ENCODE data around the gene PCBP4. TPM values are rescaled to one million over a fixed set of nuclear protein-coding genes. Genes with fewer than 3 reads are reported as not detected.
A peak's percentile ranks its signal among the peaks of the same experiment; 100 is the strongest.

PCBP4 gene
- total RNA-seq, 1 experiment from 2014 or later: 28.7 TPM

DNA sequence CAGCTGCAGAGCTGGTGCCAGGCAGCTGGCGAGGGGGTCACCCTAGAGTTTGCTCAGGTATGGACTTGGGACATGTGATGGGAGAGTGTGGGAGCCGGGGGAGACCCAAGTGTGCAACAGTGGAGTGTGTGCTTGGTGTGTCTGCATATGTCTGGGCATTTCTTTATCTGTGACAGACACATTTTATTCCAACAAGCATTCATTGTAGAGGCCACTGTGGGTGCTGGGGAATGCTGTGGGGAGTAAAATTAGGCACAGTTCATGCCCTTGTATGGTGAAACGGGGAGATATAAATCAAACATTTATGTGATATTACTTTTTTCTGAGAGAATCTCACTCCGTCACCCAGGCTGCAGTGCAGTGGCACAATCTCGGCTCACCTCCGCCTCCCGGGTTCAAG lies 20.3 kb upstream of the PCBP4 start (continued):
- no peak for TF ChIP-seq GABPB1 (CRISPR knock-in tag; IDR thresholded peaks at IDR 0.05)
- TF ChIP-seq, protein P1, sequence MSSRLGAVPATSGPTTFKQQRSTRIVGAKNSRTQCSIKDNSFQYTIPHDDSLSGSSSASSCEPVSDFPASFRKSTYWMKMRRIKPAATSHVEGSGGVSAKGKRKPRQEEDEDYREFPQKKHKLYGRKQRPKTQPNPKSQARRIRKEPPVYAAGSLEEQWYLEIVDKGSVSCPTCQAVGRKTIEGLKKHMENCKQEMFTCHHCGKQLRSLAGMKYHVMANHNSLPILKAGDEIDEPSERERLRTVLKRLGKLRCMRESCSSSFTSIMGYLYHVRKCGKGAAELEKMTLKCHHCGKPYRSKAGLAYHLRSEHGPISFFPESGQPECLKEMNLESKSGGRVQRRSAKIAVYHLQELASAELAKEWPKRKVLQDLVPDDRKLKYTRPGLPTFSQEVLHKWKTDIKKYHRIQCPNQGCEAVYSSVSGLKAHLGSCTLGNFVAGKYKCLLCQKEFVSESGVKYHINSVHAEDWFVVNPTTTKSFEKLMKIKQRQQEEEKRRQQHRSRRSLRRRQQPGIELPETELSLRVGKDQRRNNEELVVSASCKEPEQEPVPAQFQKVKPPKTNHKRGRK (CRISPR knock-in tag; IDR thresholded peaks at IDR 0.05; ENCODE audit: borderline replicate concordance): no peak

DNA sequence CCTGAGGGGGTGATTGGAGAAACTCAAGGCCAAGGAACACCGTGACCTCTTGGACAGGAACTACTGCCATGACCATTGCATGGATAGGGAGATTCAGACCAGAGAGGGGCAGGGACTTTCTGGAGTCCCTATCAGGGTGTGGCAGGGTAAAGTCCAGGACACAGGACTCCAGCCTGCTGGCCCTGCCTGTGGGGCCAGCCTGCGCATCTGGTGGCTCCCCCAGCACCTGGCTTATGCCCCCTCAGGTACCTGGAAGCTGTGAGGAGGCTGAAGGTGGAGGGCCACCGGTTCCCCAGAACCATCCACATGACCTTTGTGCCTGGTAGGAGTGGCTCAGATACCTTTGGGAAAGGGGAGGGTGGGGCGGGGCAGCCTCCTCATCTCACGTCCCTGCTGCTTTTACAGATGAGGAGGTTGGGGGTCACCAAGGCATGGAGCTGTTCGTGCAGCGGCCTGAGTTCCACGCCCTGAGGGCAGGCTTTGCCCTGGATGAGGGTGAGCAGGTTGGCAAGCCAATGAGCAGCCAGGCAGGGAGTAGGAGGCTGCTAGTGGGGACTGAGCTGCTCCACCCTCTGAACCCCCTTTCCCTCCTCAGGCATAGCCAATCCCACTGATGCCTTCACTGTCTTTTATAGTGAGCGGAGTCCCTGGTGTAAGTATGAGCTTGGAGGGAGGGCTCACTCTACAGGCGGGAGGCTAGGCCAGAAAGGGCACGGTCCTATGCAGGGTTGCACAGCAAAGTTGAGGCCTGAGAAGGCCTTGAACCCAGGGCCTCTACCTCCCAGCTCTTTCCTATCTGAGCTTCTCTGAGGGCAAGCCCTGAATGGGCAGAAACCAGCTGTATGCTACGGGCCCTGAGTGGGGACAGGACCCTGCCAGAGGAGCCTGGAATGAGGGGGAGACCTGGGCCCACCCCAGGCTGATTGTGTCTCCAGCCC lies 19.0 kb upstream of the PCBP4 start:
- no peaks in the 10 kb centered on the region for H3K9me3 Mint-ChIP-seq
- POLR2A ChIA-PET: interaction anchor here (0.5 to 1.5 kb wide), 2 partner anchors 10 kb away, joined by 3 read pairs; partner anchors contain the start of gene RPL29
- CTCF ChIA-PET: interaction anchor here (1.0 to 1.5 kb wide), 3 partner anchors 10 to 167 kb away, joined by 3 to 7 read pairs (median 3); partner anchors contain the start of genes ABHD14B and RPL29
- no peak for DNase-seq (ENCODE audit: low spot score)
- no peak for TF ChIP-seq KAT7 (CRISPR knock-in tag; IDR thresholded peaks at IDR 0.05; ENCODE audit: borderline replicate concordance)
- TF ChIP-seq, protein P2, sequence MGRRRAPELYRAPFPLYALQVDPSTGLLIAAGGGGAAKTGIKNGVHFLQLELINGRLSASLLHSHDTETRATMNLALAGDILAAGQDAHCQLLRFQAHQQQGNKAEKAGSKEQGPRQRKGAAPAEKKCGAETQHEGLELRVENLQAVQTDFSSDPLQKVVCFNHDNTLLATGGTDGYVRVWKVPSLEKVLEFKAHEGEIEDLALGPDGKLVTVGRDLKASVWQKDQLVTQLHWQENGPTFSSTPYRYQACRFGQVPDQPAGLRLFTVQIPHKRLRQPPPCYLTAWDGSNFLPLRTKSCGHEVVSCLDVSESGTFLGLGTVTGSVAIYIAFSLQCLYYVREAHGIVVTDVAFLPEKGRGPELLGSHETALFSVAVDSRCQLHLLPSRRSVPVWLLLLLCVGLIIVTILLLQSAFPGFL (CRISPR knock-in tag; IDR thresholded peaks at IDR 0.05; ENCODE audit: borderline replicate concordance): no peak
- H3K27ac Mint-ChIP-seq: no peak overlapping the region
- ATAC-seq: no peak
- peaks cover 3% of the 10 kb centered on the region for H3K36me3 Mint-ChIP-seq
- no peaks in the 10 kb centered on the region for H3K27me3 Mint-ChIP-seq (ENCODE audit: low read depth)
- no peak overlapping the region for H3K4me3 Mint-ChIP-seq
- H3K4me1 Mint-ChIP-seq: peaks cover 27% of the 10 kb centered on the region

DNA sequence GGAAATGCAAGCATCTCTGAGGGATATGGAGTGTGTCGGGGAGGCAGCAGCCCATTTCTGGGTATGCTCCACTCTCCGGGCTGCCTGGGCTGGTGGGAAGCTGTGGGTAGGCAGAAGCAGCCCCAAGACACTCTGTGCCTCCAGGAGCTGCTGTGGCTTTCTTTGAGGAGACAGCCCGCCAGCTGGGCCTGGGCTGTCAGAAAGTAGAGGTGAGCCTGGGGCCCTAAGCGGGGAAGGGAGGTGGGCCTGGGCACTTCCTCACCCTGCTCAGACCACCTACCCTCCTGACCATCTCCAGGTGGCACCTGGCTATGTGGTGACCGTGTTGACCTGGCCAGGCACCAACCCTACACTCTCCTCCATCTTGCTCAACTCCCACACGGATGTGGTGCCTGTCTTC lies 17.8 kb upstream of the PCBP4 start:
- H3K9me3 Mint-ChIP-seq: no peaks in the 10 kb centered on the region
- CTCF ChIA-PET: interaction anchor here (0.7 to 4.4 kb wide), 4 partner anchors 12 to 71 kb away, joined by 4 to 60 read pairs (median 31); partner anchors contain the start of genes ABHD14A, ABHD14B and DUSP7
- H3K36me3 Mint-ChIP-seq: peaks cover 2% of the 10 kb centered on the region; the same call in 1 of the 2 replicates
- peaks cover 28% of the 10 kb centered on the region for H3K4me1 Mint-ChIP-seq
- H3K27me3 Mint-ChIP-seq (ENCODE audit: low read depth): no peaks in the 10 kb centered on the region
- TF ChIP-seq JUN (CRISPR knock-in tag; IDR thresholded peaks at IDR 0.05) (no peak), NFE2L1 (CRISPR knock-in tag; IDR thresholded peaks at IDR 0.05) (no peak)
- ATAC-seq (no peak), DNase-seq (ENCODE audit: low spot score) (no peak)
- POLR2A ChIA-PET: no interaction called here
- peak overlapping the region; percentile 27 for H3K4me3 Mint-ChIP-seq
- no peak overlapping the region for H3K27ac Mint-ChIP-seq

DNA sequence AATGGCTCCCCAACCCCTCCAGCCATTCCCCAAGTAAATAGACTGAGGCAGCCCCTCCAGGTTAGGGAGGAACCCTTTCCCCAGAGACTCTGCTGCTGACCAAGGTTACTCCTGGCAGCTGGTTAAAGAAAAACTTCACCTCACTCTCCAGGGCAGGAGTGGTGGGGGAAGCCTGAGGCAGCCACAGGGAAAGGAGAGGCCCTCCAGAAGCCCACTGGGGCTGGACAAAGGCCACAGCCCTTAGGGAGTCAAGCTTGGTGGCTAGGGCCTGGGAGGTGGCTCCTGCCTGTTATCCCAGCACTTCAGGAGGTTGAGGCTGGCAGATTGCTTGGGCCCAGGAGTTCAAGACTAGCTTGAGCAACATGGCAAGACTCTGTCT lies 17.0 kb upstream of the PCBP4 start:
- Mint-ChIP-seq H3K9me3 (no peaks in the 10 kb centered on the region), H3K36me3 (peaks cover 2% of the 10 kb centered on the region; the same call in 1 of the 2 replicates), H3K4me1 (peaks cover 28% of the 10 kb centered on the region), H3K27me3 (ENCODE audit: low read depth) (no peaks in the 10 kb centered on the region), H3K4me3 (peak overlapping the region; percentile 84), H3K27ac (no peak overlapping the region)
- no peak for ATAC-seq
- POLR2A ChIA-PET: interaction anchor here (2.4 kb wide), 1 partner anchor 11 kb away, joined by 14 read pairs; the partner anchor contains the start of gene RPL29
- 0 out of 2 replicates have a peak, but pooled peaks have one; percentile 22 for TF ChIP-seq RELA (CRISPR knock-in tag; IDR thresholded peaks at IDR 0.05; ENCODE audit: borderline replicate concordance)
- TF ChIP-seq, protein P1 (CRISPR knock-in tag; IDR thresholded peaks at IDR 0.05; ENCODE audit: borderline replicate concordance): no peak
- CTCF ChIA-PET: interaction anchor here (0.9 to 4.4 kb wide), 5 partner anchors 11 to 265 kb away, joined by 4 to 60 read pairs (median 27); partner anchors contain the start of genes ABHD14A, ABHD14B, DUSP7 and RPL29
- no peak for DNase-seq (ENCODE audit: low spot score)

DNA sequence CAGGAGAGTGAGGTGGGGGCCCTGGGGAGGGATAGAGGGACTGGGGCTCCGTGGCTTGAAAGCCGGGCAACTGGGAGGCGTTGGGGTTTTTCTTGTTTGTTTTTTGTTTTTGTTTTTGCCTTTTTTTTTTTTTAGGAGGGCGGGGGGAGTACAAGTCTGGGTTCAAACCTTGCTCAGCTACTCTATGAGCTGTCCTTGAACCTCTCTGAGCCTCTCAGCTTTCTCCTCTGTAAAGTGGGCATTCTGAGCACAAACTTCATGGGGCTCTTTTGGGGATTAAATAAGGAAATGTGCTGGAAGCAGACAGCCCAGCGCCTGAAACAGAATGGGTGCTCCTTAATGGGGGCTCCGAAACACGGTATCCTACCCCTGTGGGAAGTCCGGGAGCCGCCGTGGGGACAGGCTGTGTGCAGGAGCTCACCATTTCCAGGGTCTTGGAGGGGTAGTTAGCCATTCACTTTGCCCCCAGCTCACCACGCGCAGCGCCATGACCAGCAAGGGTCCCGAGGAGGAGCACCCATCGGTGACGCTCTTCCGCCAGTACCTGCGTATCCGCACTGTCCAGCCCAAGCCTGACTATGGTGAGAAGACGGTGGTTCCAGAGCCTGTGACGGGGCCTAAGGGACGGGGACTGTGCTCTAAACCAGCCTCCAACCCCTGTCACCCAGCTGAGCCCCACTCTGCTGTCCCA lies 16.5 kb upstream of the PCBP4 start:
- ATAC-seq (no peak), DNase-seq (ENCODE audit: low spot score) (no peak)
- peaks cover 24% of the 10 kb centered on the region for H3K4me1 Mint-ChIP-seq
- H3K27me3 Mint-ChIP-seq (ENCODE audit: low read depth): peaks cover under 1% of the 10 kb centered on the region; the same call in 1 of the 2 replicates
- no peaks in the 10 kb centered on the region for H3K9me3 Mint-ChIP-seq
- peak overlapping the region; percentile 96 for H3K27ac Mint-ChIP-seq
- ChIA-PET POLR2A (interaction anchor here (0.9 to 2.4 kb wide), 8 partner anchors 8 to 171 kb away, joined by 3 to 23 read pairs (median 7); partner anchors contain the start of genes ABHD14B, PCBP4, POC1A and RPL29), CTCF (interaction anchor here (0.9 to 4.4 kb wide), 19 partner anchors 8 to 265 kb away, joined by 3 to 60 read pairs (median 5); partner anchors contain the start of genes ABHD14A, ABHD14B, DUSP7 and GPR62)
- H3K36me3 Mint-ChIP-seq: peaks cover 2% of the 10 kb centered on the region; the same call in 1 of the 2 replicates
- H3K4me3 Mint-ChIP-seq: peak overlapping the region; percentile 84
- TF ChIP-seq, protein P3, sequence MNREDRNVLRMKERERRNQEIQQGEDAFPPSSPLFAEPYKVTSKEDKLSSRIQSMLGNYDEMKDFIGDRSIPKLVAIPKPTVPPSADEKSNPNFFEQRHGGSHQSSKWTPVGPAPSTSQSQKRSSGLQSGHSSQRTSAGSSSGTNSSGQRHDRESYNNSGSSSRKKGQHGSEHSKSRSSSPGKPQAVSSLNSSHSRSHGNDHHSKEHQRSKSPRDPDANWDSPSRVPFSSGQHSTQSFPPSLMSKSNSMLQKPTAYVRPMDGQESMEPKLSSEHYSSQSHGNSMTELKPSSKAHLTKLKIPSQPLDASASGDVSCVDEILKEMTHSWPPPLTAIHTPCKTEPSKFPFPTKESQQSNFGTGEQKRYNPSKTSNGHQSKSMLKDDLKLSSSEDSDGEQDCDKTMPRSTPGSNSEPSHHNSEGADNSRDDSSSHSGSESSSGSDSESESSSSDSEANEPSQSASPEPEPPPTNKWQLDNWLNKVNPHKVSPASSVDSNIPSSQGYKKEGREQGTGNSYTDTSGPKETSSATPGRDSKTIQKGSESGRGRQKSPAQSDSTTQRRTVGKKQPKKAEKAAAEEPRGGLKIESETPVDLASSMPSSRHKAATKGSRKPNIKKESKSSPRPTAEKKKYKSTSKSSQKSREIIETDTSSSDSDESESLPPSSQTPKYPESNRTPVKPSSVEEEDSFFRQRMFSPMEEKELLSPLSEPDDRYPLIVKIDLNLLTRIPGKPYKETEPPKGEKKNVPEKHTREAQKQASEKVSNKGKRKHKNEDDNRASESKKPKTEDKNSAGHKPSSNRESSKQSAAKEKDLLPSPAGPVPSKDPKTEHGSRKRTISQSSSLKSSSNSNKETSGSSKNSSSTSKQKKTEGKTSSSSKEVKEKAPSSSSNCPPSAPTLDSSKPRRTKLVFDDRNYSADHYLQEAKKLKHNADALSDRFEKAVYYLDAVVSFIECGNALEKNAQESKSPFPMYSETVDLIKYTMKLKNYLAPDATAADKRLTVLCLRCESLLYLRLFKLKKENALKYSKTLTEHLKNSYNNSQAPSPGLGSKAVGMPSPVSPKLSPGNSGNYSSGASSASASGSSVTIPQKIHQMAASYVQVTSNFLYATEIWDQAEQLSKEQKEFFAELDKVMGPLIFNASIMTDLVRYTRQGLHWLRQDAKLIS (CRISPR knock-in tag; IDR thresholded peaks at IDR 0.05; ENCODE audit: borderline replicate concordance): no peak
- TF ChIP-seq TP53 (CRISPR knock-in tag; IDR thresholded peaks at IDR 0.05): no peak
- TF ChIP-seq, protein P4, sequence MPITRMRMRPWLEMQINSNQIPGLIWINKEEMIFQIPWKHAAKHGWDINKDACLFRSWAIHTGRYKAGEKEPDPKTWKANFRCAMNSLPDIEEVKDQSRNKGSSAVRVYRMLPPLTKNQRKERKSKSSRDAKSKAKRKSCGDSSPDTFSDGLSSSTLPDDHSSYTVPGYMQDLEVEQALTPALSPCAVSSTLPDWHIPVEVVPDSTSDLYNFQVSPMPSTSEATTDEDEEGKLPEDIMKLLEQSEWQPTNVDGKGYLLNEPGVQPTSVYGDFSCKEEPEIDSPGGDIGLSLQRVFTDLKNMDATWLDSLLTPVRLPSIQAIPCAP (CRISPR knock-in tag; IDR thresholded peaks at IDR 0.05): 0 out of 2 replicates have a peak, but pooled peaks have one; percentile 6
- no peak for TF ChIP-seq NR1H2 (CRISPR knock-in tag; IDR thresholded peaks at IDR 0.05)
- TF ChIP-seq CREM (CRISPR knock-in tag; IDR thresholded peaks at IDR 0.05): peak; percentile 7; the same call in 1 of the 2 replicates
